DMS 273 (cell line): ENCODE data around the gene ZFP64.
"Not testable (repeated sequence)": the region's sequence is repeated elsewhere in the genome, so short reads cannot be mapped to it uniquely, and the experiment has no call there.

ENCODE experiments used
- DNase-seq: peaks from one replicate; lab custom pipeline; 2025; ENCODE audit not compliant: unreplicated experiment; lab: John Stamatoyannopoulos, UW

ZFP64 gene

GRCh38 chr20:52207020-52207810, 15.6 kb upstream of the ZFP64 start:
- DNase-seq, result no peak

DNA sequence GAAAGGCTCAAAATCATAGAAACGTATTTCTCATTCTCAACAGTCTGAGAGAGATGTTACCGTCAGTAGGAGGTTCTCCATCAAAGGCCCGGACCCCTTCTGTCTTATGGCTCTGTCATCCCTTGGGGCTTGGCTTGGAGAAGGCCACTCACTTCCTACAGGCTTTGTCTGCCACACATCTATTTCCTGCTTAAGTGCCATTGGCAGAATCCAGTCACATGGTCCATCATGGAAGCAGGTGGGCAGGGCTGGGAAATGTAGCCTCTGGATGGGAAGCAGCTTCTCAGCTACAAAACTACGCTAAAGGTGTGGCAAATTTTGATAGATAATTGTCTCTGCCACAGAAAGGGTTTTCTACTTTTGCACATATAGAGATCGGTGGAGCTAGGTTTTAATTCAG, 12.6 kb upstream of the ZFP64 start:
- no peak for DNase-seq

GRCh38 chr20:52201395-52201794, 9.8 kb upstream of the ZFP64 start:
- no peak for DNase-seq

GRCh38 chr20:52200870-52201269, 9.3 kb upstream of the ZFP64 start:
- no peak for DNase-seq

GRCh38 chr20:52196845-52197244, 5.3 kb upstream of the ZFP64 start:
- no peak for DNase-seq

DNA sequence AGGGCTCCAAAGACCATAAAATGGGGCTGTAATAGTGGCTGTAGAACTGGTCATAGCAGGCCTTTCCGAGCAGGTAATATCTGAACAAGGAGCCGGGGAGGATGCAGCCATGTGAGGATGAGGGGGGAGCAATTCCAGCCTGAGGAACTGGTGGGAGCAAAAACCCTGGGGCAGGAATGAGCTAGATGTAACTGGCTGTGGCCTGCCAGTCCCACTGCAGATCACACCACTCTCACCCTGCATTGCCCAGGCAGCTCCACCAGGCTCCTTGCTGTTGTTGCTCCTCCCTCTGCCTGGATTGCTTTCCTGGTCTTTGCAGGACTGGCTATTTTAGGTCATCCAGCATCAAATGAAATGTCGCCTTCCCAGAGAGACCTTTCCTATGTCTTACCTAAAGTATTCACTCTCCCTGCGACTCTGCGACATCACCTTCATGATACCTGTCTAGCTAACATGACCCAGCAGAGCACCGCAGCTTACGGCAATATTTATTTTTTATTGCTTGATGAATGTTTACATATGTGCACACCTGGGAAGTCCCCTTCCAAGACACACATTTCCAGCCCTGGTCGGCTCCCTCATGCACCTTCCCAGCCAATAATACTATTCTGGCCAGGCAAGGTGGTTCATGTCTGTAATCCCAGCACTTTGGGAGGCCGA, 2.4 kb upstream of the ZFP64 start:
- DNase-seq, result no peak

DNA sequence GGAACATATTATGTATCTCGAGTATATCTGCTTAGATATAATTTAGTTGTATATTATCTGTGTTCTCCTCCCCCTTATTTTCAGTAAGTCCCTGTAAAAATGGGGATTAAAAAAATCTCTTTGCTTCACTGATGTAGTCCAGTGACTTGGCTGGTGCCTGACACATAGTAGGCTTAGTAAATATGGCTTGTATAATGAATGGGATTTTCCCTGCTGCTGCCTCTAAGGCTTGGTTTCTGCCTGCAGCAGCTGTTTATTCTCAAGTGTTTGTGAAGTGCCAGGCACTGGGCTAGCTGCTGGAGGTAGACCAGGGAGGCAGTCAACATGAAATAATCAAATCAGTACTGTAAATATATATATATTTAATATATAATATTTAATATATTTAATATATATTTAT, 1.6 kb upstream of the ZFP64 start:
- DNase-seq, result peak; percentile 36

- DNase-seq, result not testable (repeated sequence)
Measured at GRCh38 chr20:52192719-52193007, 1.1 kb upstream of the ZFP64 start.

GRCh38 chr20:52191916-52192718, 538 bp upstream of the ZFP64 start:
- DNase-seq, result peak; percentile 78

- peak; percentile 78 for DNase-seq
Measured at GRCh38 chr20:52190437-52191131, 995 bp downstream of the ZFP64 start.

DNA sequence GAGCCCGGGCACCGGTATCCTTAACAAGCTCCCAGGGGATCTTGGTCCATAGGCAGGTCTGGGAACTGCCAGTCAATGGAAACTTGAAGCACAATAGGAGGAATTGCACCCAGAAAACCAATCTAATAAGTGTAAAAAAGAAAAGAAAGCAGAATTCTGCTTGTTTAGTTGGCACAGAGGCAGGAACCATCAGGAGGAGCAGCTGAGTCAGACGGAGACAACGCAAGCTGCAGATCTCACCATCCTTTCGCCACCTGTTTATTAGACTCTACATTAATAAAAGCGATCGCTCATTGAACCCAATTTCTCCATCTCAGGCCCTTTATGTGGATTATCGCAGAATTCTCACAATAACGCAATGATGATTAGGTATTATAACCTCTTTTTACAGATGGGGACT, 9.8 kb downstream of the ZFP64 start:
- DNase-seq, result no peak

DNA sequence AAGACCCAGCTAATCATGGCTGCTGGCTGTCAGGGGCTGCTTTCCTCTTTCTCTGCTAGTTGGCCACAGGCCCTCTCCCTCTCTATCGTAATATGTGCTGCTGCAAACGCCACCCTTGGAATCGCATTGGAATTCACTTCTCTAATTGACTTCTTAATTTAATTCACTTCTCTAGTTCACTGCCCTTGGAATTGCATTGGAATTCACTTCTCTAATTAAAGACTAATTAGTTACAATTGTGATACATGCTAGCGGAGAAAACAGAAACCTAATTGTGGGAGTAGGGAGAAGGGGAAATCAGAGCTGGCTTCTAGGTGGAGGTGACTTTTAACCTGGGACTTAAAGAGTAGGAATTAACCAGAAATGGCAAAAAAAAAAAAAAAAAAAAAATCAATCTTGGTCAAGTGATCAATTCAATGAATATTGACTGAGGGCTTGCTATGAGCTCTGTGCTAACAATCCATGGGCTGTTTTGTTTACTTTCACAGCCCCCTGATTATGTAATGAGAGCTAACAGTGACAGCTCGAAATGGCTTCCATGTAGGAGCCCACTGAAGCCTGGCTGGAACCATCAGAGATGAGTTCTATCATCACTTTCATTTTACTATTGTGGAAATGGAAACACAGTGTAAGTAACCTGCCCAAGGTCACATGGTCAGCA, 11.3 kb downstream of the ZFP64 start:
- no peak for DNase-seq

- DNase-seq, result no peak
Measured at GRCh38 chr20:52179331-52180179, 12.0 kb downstream of the ZFP64 start.

GRCh38 chr20:52178691-52179090, 12.9 kb downstream of the ZFP64 start:
- DNase-seq, result no peak

- no peak for DNase-seq
Measured at GRCh38 chr20:52175840-52176239, 15.7 kb downstream of the ZFP64 start.

- DNase-seq, result no peak
Measured at GRCh38 chr20:52172392-52173047, 19.1 kb downstream of the ZFP64 start.

DNA sequence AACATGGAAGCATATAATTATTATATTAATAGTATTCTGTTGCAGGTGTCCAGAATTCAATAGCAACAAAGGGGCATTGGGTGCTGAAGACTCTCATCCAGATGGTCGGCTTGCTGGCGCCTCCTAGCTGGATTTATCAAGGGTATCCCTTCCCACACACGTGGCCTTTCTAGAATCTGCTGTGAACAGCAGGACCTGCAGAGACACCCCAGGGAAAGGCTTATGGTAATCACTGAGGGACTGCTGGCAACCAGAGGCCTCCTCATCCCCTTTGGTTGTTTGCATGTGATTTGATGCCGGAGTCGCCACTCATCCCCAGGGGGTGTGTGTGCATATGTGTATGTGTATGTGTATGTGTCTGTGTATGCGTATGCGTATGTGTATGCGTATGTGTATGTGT, 20.6 kb downstream of the ZFP64 start:
- DNase-seq, result no peak

GRCh38 chr20:52168116-52168515, 23.5 kb downstream of the ZFP64 start:
- DNase-seq, result no peak

- no peak for DNase-seq
Measured at GRCh38 chr20:52167232-52167840, 24.2 kb downstream of the ZFP64 start.
